OCI-LY3 (cell line): Measurements from ENCODE around the gene PTPRD.

ENCODE experiments used
- H2AFZ ChIP-seq: fragments of 200-600, 300-600 bp; shearing (Covaris generic); 2 replicates; pipeline ENCODE4 v1.6.0; 2014; ENCODE audit warnings: antibody characterized with exemption, low read depth, low read length
- H3K27ac ChIP-seq: fragments of 200-600, 300-600 bp; sonication (generic); 2 replicates; pipeline ENCODE4 v1.5.1; 2014; ENCODE audit warnings: mild to moderate bottlenecking, low read length, moderate library complexity, mixed read lengths
- H3K27me3 ChIP-seq: fragments of 200-600, 300-600 bp; sonication (generic); 2 replicates; pipeline ENCODE4 v1.6.1; 2014; ENCODE audit warnings: low read depth, low read length, mixed read lengths
- H3K36me3 ChIP-seq: fragments of 200-600, 300-600 bp; sonication (generic); replicated peaks from 2 replicates; pipeline ENCODE3; 2014; ENCODE audit warnings: low read depth, low read length, mixed read lengths
- H3K4me1 ChIP-seq: fragments of 300-600, 200-600 bp; sonication (generic); 2 replicates; pipeline ENCODE4 v1.6.1; 2014; ENCODE audit warnings: low read length, mixed read lengths
- H3K4me2 ChIP-seq: fragments of 200-600, 300-600 bp; sonication (generic); 2 replicates; pipeline ENCODE4 v1.6.1; 2014; ENCODE audit warnings: low read length, mixed read lengths
- H3K4me3 ChIP-seq: fragments of 300-600, 200-600 bp; sonication (generic); 2 replicates; pipeline ENCODE4 v1.5.1; 2014; ENCODE audit warnings: antibody characterized with exemption, mild to moderate bottlenecking, low read length, moderate library complexity
- H3K79me2 ChIP-seq: fragments of 300-600, 200-600 bp; shearing (Covaris generic); 2 replicates; pipeline ENCODE4 v1.6.1; 2014; ENCODE audit warnings: mild to moderate bottlenecking, low read length, mixed read lengths
- H3K9ac ChIP-seq: fragments of 300-600, 200-600 bp; shearing (Covaris generic); 2 replicates; pipeline ENCODE4 v1.6.0; 2014; ENCODE audit warnings: mild to moderate bottlenecking, low read length, moderate library complexity
- H3K9me3 ChIP-seq: fragments of 200-600, 300-600 bp; shearing (Covaris generic); 2 replicates; pipeline ENCODE4 v1.6.1; 2014; ENCODE audit warnings: low read length, mixed read lengths; ENCODE audit not compliant: insufficient read depth
- H4K20me1 ChIP-seq: fragments of 200-600, 300-600 bp; sonication (generic); 2 replicates; pipeline ENCODE4 v1.6.1; 2016; ENCODE audit warnings: low read length, mixed read lengths; ENCODE audit not compliant: insufficient read depth
- CTCF ChIP-seq: fragments of 200-600, 300-600 bp; sonication (generic); IDR thresholded peaks from 2 replicates; pipeline ENCODE4 v1.5.1; 2014; ENCODE audit warnings: antibody characterized with exemption, low read length, low read depth
- EZH2phosphoT487 ChIP-seq: fragments of 200-600 bp; shearing (Covaris generic); IDR thresholded peaks from 2 replicates; pipeline ENCODE4 v1.6.1; 2018; ENCODE audit warnings: antibody characterized with exemption, mixed run types, low read depth

Gene PTPRD

DNA sequence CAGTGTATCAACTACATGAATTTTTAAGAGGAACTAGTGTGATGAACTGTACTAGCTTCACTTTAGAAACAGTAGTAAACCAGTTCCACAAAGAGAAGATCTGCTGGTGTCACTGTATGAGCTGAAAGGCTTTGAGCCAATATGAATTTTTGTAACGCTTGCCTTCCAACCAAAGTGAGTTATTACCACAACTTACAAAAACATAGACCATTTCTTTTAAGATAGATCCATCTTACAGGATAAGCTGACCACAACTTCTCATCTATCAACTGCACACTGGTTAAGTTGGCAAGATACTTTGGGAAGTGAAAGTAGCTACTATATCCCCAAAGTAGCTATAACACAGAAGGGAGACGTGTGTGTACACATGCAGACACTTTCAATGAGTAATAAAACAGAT lies 1963.6 kb downstream of the PTPRD start:
- no peak overlapping the region for H3K27ac ChIP-seq
- H4K20me1 ChIP-seq, result no peaks in the 10 kb centered on the region
- H3K9ac ChIP-seq, result no peak overlapping the region
- no peaks in the 10 kb centered on the region for H3K9me3 ChIP-seq
- 0 out of 2 replicates have a peak overlapping the region, but pooled peaks have one; percentile 15 for H3K4me2 ChIP-seq
- TF ChIP-seq CTCF (no peak), EZH2phosphoT487 (no peak)
- no peaks in the 10 kb centered on the region for H3K27me3 ChIP-seq
- H3K36me3 ChIP-seq, result no peaks in the 10 kb centered on the region
- no peak overlapping the region for H2AFZ ChIP-seq
- peaks cover 8% of the 10 kb centered on the region for H3K4me1 ChIP-seq
- no peak overlapping the region for H3K4me3 ChIP-seq
- no peaks in the 10 kb centered on the region for H3K79me2 ChIP-seq

GRCh38 chr9:8648271-8648845 lies 1964.4 kb downstream of the PTPRD start:
- H3K27ac ChIP-seq, result no peak overlapping the region
- H4K20me1 ChIP-seq, result no peaks in the 10 kb centered on the region
- H3K27me3 ChIP-seq, result no peaks in the 10 kb centered on the region
- no peak overlapping the region for H2AFZ ChIP-seq
- H3K4me3 ChIP-seq, result no peak overlapping the region
- no peaks in the 10 kb centered on the region for H3K36me3 ChIP-seq
- no peaks in the 10 kb centered on the region for H3K9me3 ChIP-seq
- H3K9ac ChIP-seq, result no peak overlapping the region
- H3K4me1 ChIP-seq, result peaks cover 8% of the 10 kb centered on the region
- no peak overlapping the region for H3K4me2 ChIP-seq
- no peaks in the 10 kb centered on the region for H3K79me2 ChIP-seq
- TF ChIP-seq EZH2phosphoT487 (no peak), CTCF (no peak)

GRCh38 chr9:8647824-8648223 lies 1965.0 kb downstream of the PTPRD start:
- Histone ChIP-seq H3K27me3 (no peaks in the 10 kb centered on the region), H4K20me1 (no peaks in the 10 kb centered on the region), H3K4me1 (peaks cover 8% of the 10 kb centered on the region), H3K36me3 (no peaks in the 10 kb centered on the region), H2AFZ (no peak overlapping the region), H3K9me3 (no peaks in the 10 kb centered on the region), H3K4me2 (no peak overlapping the region), H3K4me3 (no peak overlapping the region), H3K27ac (no peak overlapping the region), H3K79me2 (no peaks in the 10 kb centered on the region), H3K9ac (no peak overlapping the region)
- TF ChIP-seq CTCF (no peak), EZH2phosphoT487 (no peak)

GRCh38 chr9:8644571-8644970 lies 1968.2 kb downstream of the PTPRD start:
- H3K4me2 ChIP-seq, result no peak overlapping the region
- peaks cover 8% of the 10 kb centered on the region for H3K4me1 ChIP-seq
- H3K4me3 ChIP-seq, result no peak overlapping the region
- H3K27ac ChIP-seq, result no peak overlapping the region
- H3K27me3 ChIP-seq, result no peaks in the 10 kb centered on the region
- H3K9me3 ChIP-seq, result no peaks in the 10 kb centered on the region
- no peak for TF ChIP-seq CTCF
- TF ChIP-seq EZH2phosphoT487, result no peak
- no peak overlapping the region for H2AFZ ChIP-seq
- no peaks in the 10 kb centered on the region for H4K20me1 ChIP-seq
- H3K9ac ChIP-seq, result no peak overlapping the region
- no peaks in the 10 kb centered on the region for H3K36me3 ChIP-seq
- H3K79me2 ChIP-seq, result no peaks in the 10 kb centered on the region
